ENCODE measurements around the gene NXPH2. TPM values are rescaled to one million over a fixed set of nuclear protein-coding genes. Genes with fewer than 3 reads are reported as not detected.

Gene NXPH2
- total and polyA plus RNA-seq, 2 of the 13 experiments (the other 11 are each of a cell fraction or from before 2014, with no cell fraction given) = not detected

DNA sequence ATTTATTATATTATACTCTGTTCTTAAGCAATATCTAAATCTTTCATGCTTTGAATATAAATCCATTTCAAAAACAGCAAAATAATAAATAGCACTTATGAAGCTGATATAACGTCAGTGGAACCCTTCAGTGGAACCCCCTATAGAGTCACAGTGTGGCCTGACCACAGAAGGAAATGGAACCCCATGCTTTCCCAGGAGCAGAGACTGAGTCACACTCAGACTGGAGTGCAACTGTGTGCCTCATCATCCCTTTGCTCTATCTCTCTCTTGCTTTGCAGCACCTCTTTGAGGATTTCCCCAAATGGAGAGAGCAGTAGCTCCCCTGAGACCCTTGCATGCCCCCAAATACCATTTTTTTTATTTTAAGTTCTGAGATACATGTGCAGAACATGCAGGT is 13.1 kb downstream of the NXPH2 start:
- FAIRE-seq = no peak
- intact Hi-C loops (cut with micrococcal nuclease; ENCODE audit: unreplicated experiment) = no loop called here
- TF ChIP-seq, protein P1, sequence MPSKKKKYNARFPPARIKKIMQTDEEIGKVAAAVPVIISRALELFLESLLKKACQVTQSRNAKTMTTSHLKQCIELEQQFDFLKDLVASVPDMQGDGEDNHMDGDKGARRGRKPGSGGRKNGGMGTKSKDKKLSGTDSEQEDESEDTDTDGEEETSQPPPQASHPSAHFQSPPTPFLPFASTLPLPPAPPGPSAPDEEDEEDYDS (CRISPR knock-in tag; IDR thresholded peaks at IDR 0.05) = no peak
- TF ChIP-seq, protein P2, sequence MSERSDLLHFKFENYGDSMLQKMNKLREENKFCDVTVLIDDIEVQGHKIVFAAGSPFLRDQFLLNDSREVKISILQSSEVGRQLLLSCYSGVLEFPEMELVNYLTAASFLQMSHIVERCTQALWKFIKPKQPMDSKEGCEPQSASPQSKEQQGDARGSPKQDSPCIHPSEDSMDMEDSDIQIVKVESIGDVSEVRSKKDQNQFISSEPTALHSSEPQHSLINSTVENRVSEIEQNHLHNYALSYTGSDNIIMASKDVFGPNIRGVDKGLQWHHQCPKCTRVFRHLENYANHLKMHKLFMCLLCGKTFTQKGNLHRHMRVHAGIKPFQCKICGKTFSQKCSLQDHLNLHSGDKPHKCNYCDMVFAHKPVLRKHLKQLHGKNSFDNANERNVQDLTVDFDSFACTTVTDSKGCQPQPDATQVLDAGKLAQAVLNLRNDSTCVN (CRISPR knock-in tag; IDR thresholded peaks at IDR 0.05; ENCODE audit: borderline replicate concordance) = no peak
- TF ChIP-seq SOX13 (IDR thresholded peaks at IDR 0.05) (no peak), SOX13 (CRISPR knock-in tag; conservative IDR thresholded peaks at IDR 0.05 in 1 of 2, IDR thresholded peaks at IDR 0.05 in 1 of 2) (no peak), MED13 (CRISPR knock-in tag; IDR thresholded peaks at IDR 0.05) (no peak)
- 4% methylated on average over 1 of the region's 1 CpG for WGBS (ENCODE audit: low lambda C conversion rate)
- Histone ChIP-seq H3K9ac (ENCODE audit: insufficient read depth, low read depth, low read length) (no peak overlapping the region), H3K79me2 (ENCODE audit: insufficient read depth, low read length) (no peaks in the 10 kb centered on the region), H3K27me3 (ENCODE audit: control insufficient read depth in 1 of 2, insufficient read depth in 2 of 2, low read length in 2 of 2) (0 out of 5 replicates have a peak, but pooled peaks cover 0 to 3% of the 10 kb centered on the region in 2 experiments), H3K27ac (ENCODE audit: extremely low read length, insufficient read depth, low read length) (no peak overlapping the region), H3K4me1 (ENCODE audit: insufficient read depth, low read length) (no peaks in the 10 kb centered on the region), H4K20me1 (ENCODE audit: insufficient read depth, low read length) (no peaks in the 10 kb centered on the region), H3K4me3 (replicated peaks in 1 of 3; ENCODE audit: insufficient read depth in 1 of 3, low read depth in 2 of 3, low read length in 3 of 3) (no peak overlapping the region), H3K4me2 (ENCODE audit: low read depth, low read length) (no peak overlapping the region), H2AFZ (ENCODE audit: low read length) (no peak overlapping the region), H3K36me3 (replicated peaks in 1 of 2; ENCODE audit: control insufficient read depth in 1 of 2, insufficient read depth in 2 of 2, low read length in 2 of 2) (no peaks in the 10 kb centered on the region), H3K9me3 (ENCODE audit: low read length) (no peaks in the 10 kb centered on the region)
- POLR2A ChIA-PET = no interaction called here
- in situ Hi-C loops (cut with HindIII; ENCODE audit: extremely low pct_ligation_motif_present, low pct_unique_long_range_greater_than_20kb) = no loop called here
- no peak for ATAC-seq
- no peak for DNase-seq (ENCODE audit: low spot score)
- no TSS peak for BruUV-seq (replicated peaks)
- CTCF ChIA-PET (ENCODE audit: low intra/inter-chr PET ratio, low total read pairs) = no interaction called here

GRCh38 chr2:138766464-138766863 is 13.7 kb downstream of the NXPH2 start:
- H2AFZ ChIP-seq (ENCODE audit: low read length) = no peak overlapping the region
- no peak overlapping the region for H3K27ac ChIP-seq (ENCODE audit: extremely low read length, insufficient read depth, low read length)
- H3K4me1 ChIP-seq (ENCODE audit: insufficient read depth, low read length) = no peaks in the 10 kb centered on the region
- no peaks in the 10 kb centered on the region for H4K20me1 ChIP-seq (ENCODE audit: insufficient read depth, low read length)
- WGBS (ENCODE audit: low lambda C conversion rate) = 13% methylated on average over 3 of the region's 3 CpGs
- ChIA-PET POLR2A (no interaction called here), CTCF (ENCODE audit: low intra/inter-chr PET ratio, low total read pairs) (no interaction called here)
- no peaks in the 10 kb centered on the region for H3K79me2 ChIP-seq (ENCODE audit: insufficient read depth, low read length)
- H3K9me3 ChIP-seq (ENCODE audit: low read length) = no peaks in the 10 kb centered on the region
- BruUV-seq (replicated peaks) = no TSS peak
- intact Hi-C loops (cut with micrococcal nuclease; ENCODE audit: unreplicated experiment) (no loop called here), in situ Hi-C loops (cut with HindIII; ENCODE audit: extremely low pct_ligation_motif_present, low pct_unique_long_range_greater_than_20kb) (no loop called here)
- ATAC-seq (no peak), DNase-seq (ENCODE audit: low spot score) (no peak), FAIRE-seq (no peak)
- TF ChIP-seq ZNF557 (CRISPR knock-in tag; IDR thresholded peaks at IDR 0.05) (no peak), NFYC (CRISPR knock-in tag; IDR thresholded peaks at IDR 0.05) (no peak)
- TF ChIP-seq, protein P3, sequence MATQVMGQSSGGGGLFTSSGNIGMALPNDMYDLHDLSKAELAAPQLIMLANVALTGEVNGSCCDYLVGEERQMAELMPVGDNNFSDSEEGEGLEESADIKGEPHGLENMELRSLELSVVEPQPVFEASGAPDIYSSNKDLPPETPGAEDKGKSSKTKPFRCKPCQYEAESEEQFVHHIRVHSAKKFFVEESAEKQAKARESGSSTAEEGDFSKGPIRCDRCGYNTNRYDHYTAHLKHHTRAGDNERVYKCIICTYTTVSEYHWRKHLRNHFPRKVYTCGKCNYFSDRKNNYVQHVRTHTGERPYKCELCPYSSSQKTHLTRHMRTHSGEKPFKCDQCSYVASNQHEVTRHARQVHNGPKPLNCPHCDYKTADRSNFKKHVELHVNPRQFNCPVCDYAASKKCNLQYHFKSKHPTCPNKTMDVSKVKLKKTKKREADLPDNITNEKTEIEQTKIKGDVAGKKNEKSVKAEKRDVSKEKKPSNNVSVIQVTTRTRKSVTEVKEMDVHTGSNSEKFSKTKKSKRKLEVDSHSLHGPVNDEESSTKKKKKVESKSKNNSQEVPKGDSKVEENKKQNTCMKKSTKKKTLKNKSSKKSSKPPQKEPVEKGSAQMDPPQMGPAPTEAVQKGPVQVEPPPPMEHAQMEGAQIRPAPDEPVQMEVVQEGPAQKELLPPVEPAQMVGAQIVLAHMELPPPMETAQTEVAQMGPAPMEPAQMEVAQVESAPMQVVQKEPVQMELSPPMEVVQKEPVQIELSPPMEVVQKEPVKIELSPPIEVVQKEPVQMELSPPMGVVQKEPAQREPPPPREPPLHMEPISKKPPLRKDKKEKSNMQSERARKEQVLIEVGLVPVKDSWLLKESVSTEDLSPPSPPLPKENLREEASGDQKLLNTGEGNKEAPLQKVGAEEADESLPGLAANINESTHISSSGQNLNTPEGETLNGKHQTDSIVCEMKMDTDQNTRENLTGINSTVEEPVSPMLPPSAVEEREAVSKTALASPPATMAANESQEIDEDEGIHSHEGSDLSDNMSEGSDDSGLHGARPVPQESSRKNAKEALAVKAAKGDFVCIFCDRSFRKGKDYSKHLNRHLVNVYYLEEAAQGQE (IDR thresholded peaks at IDR 0.05; ENCODE audit: borderline replicate concordance in 1 of 2, low read depth in 1 of 2, low read length in 2 of 2) = peak in 1 of 2 experiments; percentile 80; a peak in 2 of 4 replicates
- H3K4me2 ChIP-seq (ENCODE audit: low read depth, low read length) = no peak overlapping the region
- H3K9ac ChIP-seq (ENCODE audit: insufficient read depth, low read depth, low read length) = no peak overlapping the region
- no peaks in the 10 kb centered on the region for H3K36me3 ChIP-seq (replicated peaks in 1 of 2; ENCODE audit: control insufficient read depth in 1 of 2, insufficient read depth in 2 of 2, low read length in 2 of 2)
- H3K4me3 ChIP-seq (replicated peaks in 1 of 3; ENCODE audit: insufficient read depth in 1 of 3, low read depth in 2 of 3, low read length in 3 of 3) = no peak overlapping the region
- H3K27me3 ChIP-seq (ENCODE audit: control insufficient read depth in 1 of 2, insufficient read depth in 2 of 2, low read length in 2 of 2) = 0 out of 5 replicates have a peak, but pooled peaks cover 0 to 3% of the 10 kb centered on the region in 2 experiments

All from HepG2 (cell line).